WTC11 (cell line): Measurements from ENCODE around the gene SLC25A48. TPM values are rescaled to one million over a fixed set of nuclear protein-coding genes. Genes with fewer than 3 reads are reported as not detected.

Source experiments
- ATAC-seq: fragments of 200-7000 bp; cut with Tn5 transposase; 2 replicates; pipeline ENCODE4 v1.10.0; 2021; ENCODE audit warnings: mild to moderate bottlenecking, moderate library complexity
- CTCF ChIA-PET: fragments of 300-600 bp; sonication (Branson Sonifier 250); formaldehyde crosslinking; loops from one replicate; lab custom pipeline; 2021; ENCODE audit warnings: antibody characterized with exemption; lab: Charles Lee
- POLR2A ChIA-PET: fragments of 350-600 bp; sonication (Branson Sonifier 250); formaldehyde crosslinking; loops from one replicate; lab custom pipeline; 2021; ENCODE audit warnings: antibody characterized with exemption; lab: Charles Lee
- DNase-seq: peaks from one replicate; pipeline ENCODE4 v3.0.0; 2021; ENCODE audit warnings: low spot score
- H3K27ac Mint-ChIP-seq: 2 replicates; pipeline ENCODE4 v1.8.0; 2021; ENCODE audit warnings: mixed read lengths
- H3K27me3 Mint-ChIP-seq: 2 replicates; pipeline ENCODE4 v1.8.0; 2021; ENCODE audit warnings: low read depth, mild to moderate bottlenecking, moderate library complexity, mixed read lengths
- H3K36me3 Mint-ChIP-seq: 2 replicates; pipeline ENCODE4 v1.8.0; 2021; ENCODE audit warnings: mixed read lengths
- H3K4me1 Mint-ChIP-seq: 2 replicates; pipeline ENCODE4 v1.8.0; 2022; ENCODE audit warnings: mixed read lengths
- H3K4me3 Mint-ChIP-seq: 2 replicates; pipeline ENCODE4 v1.8.0; 2021; ENCODE audit warnings: mild to moderate bottlenecking, moderate library complexity, mixed read lengths
- H3K9me3 Mint-ChIP-seq: 2 replicates; pipeline ENCODE4 v1.8.0; 2021; ENCODE audit warnings: mixed read lengths
- AR ChIP-seq: fragments of 250-450 bp; sonication (Bioruptor Pico); IDR thresholded peaks from 2 replicates; pipeline ENCODE4 v1.9.0; 2021; ENCODE audit warnings: mild to moderate bottlenecking
- ARID4B ChIP-seq: sonication (generic); formaldehyde crosslinking; IDR thresholded peaks from 2 replicates; pipeline ENCODE4 v1.8.0; 2023; ENCODE audit warnings: missing genetic modification reagents, mild to moderate bottlenecking, borderline replicate concordance
- CTCF ChIP-seq: fragments of 200-600 bp; IDR thresholded peaks from 2 replicates; pipeline ENCODE4 v1.8.0; 2022; ENCODE audit warnings: antibody characterized with exemption
- E2F5 ChIP-seq: sonication (generic); formaldehyde crosslinking; IDR thresholded peaks from 2 replicates; pipeline ENCODE4 v1.8.1; 2022; ENCODE audit warnings: mild to moderate bottlenecking, moderate library complexity, missing genetic modification reagents
- FOXP1 ChIP-seq: sonication (generic); formaldehyde crosslinking; IDR thresholded peaks from 2 replicates; pipeline ENCODE4 v1.8.0; 2022; ENCODE audit warnings: missing genetic modification reagents, mild to moderate bottlenecking, moderate library complexity, borderline replicate concordance
- HMGA2 ChIP-seq: fragments of 250-450 bp; sonication (Bioruptor Pico); IDR thresholded peaks from 2 replicates; pipeline ENCODE4 v1.4.0; 2021; ENCODE audit warnings: mild to moderate bottlenecking, moderate library complexity
- MLX ChIP-seq: sonication (generic); formaldehyde crosslinking; IDR thresholded peaks from 2 replicates; pipeline ENCODE4 v1.8.1; 2023; ENCODE audit warnings: mild to moderate bottlenecking, missing genetic modification reagents, moderate library complexity
- NR3C1 ChIP-seq: sonication (generic); formaldehyde crosslinking; conservative IDR thresholded peaks from 2 replicates; pipeline ENCODE4 v1.8.1; 2023; ENCODE audit warnings: low read depth, mild to moderate bottlenecking, missing genetic modification reagents
- PRRX2 ChIP-seq: fragments of 250-450 bp; sonication (Bioruptor Pico); IDR thresholded peaks from 2 replicates; pipeline ENCODE4 v1.8.0; 2021; ENCODE audit warnings: mild to moderate bottlenecking
- USF2 ChIP-seq: sonication (generic); formaldehyde crosslinking; IDR thresholded peaks from 2 replicates; pipeline ENCODE4 v1.8.1; 2023; ENCODE audit warnings: mild to moderate bottlenecking, missing genetic modification reagents, moderate library complexity
- ZNF396 ChIP-seq: fragments of 250-450 bp; sonication (Bioruptor Pico); IDR thresholded peaks from 2 replicates; pipeline ENCODE4 v1.8.0; 2021; ENCODE audit warnings: mild to moderate bottlenecking, moderate library complexity, borderline replicate concordance
- ZNF512 ChIP-seq: sonication (generic); formaldehyde crosslinking; IDR thresholded peaks from 2 replicates; pipeline ENCODE4 v1.8.1; 2022; ENCODE audit warnings: missing genetic modification reagents, borderline replicate concordance
- ZNF532 ChIP-seq: fragments of 250-450 bp; sonication (Bioruptor Pico); IDR thresholded peaks from 2 replicates; pipeline ENCODE4 v1.9.0; 2021; ENCODE audit warnings: mild to moderate bottlenecking, borderline replicate concordance
- ZNF671 ChIP-seq: fragments of 250-450 bp; sonication (Bioruptor Pico); IDR thresholded peaks from 2 replicates; pipeline ENCODE4 v1.8.0; 2021; ENCODE audit warnings: mild to moderate bottlenecking
- total RNA-seq: library from RNA; stranded (reverse); gene quantifications from 3 replicates; pipeline ENCODE4 v1.2.3, GENCODE V29; 2021

Gene SLC25A48
- total RNA-seq, 1 experiment from 2014 or later, result 1.1 TPM

- TF ChIP-seq ARID4B (CRISPR knock-in tag) (no peak), NR3C1 (CRISPR knock-in tag) (no peak), FOXP1 (CRISPR knock-in tag) (no peak), USF2 (no peak)
- TF ChIP-seq, all 79 proteins: peak for 0
Measured at GRCh38 chr5:135891268-135891667, 56.8 kb downstream of the SLC25A48 start (continued).

GRCh38 chr5:135891791-135892190 lies 57.3 kb downstream of the SLC25A48 start:
- H3K9me3 Mint-ChIP-seq, result no peaks in the 10 kb centered on the region
- no peak overlapping the region for H3K27ac Mint-ChIP-seq
- no peak overlapping the region for H3K4me3 Mint-ChIP-seq
- H3K27me3 Mint-ChIP-seq, result peaks cover 26% of the 10 kb centered on the region
- no peaks in the 10 kb centered on the region for H3K36me3 Mint-ChIP-seq
- peaks cover 16% of the 10 kb centered on the region for H3K4me1 Mint-ChIP-seq
- peak; percentile 62 for DNase-seq
- TF ChIP-seq PRRX2 (CRISPR knock-in tag) (no peak), HMGA2 (0 out of 2 replicates have a peak, but pooled peaks have one; percentile 10)
- TF ChIP-seq, all 79 proteins: peak for 1
- ChIA-PET CTCF (interaction anchor here (0.6 to 5.9 kb wide), 22 partner anchors 9 to 879 kb away, joined by 3 to 33 read pairs (median 6); partner anchors contain the start of genes SLC25A48 and TGFBI), POLR2A (interaction anchor here (0.9 kb wide), 1 partner anchor 240 kb away, joined by 3 read pairs; the partner anchor contains the start of gene SMAD5)
- peak; percentile 93 for ATAC-seq

GRCh38 chr5:135894276-135894675 lies 59.8 kb downstream of the SLC25A48 start:
- peaks cover 9% of the 10 kb centered on the region for H3K27me3 Mint-ChIP-seq
- H3K36me3 Mint-ChIP-seq, result no peaks in the 10 kb centered on the region
- ChIA-PET POLR2A (no interaction called here), CTCF (no interaction called here)
- no peaks in the 10 kb centered on the region for H3K9me3 Mint-ChIP-seq
- no peak overlapping the region for H3K27ac Mint-ChIP-seq
- DNase-seq (no peak), ATAC-seq (no peak)
- no peaks in the 10 kb centered on the region for H3K4me1 Mint-ChIP-seq
- no peak overlapping the region for H3K4me3 Mint-ChIP-seq
- TF ChIP-seq NR3C1 (CRISPR knock-in tag) (no peak), MLX (CRISPR knock-in tag) (no peak), ZNF671 (CRISPR knock-in tag) (no peak), ZNF396 (CRISPR knock-in tag) (no peak), AR (CRISPR knock-in tag) (no peak), E2F5 (no peak), ZNF512 (no peak), ZNF532 (no peak), CTCF (no peak), FOXP1 (CRISPR knock-in tag) (no peak)
